Effector memory CD4-positive, alpha-beta T cell (primary cell): ENCODE results near the gene CACTIN.

ENCODE experiments used
- DNase-seq, 3 donors: peaks; one replicate each; pipeline ENCODE4 v3.0.0-alpha.2; 2020
- H3K27ac ChIP-seq: 2 replicates; pipeline ENCODE4 v1.7.0; 2013; ENCODE audit warnings: mild to moderate bottlenecking, low read length, moderate library complexity; ENCODE audit not compliant: insufficient read depth, poor library complexity, severe bottlenecking
- H3K27me3 ChIP-seq: replicated peaks from 2 replicates; pipeline ENCODE4 v1.7.0; 2013; ENCODE audit warnings: mild to moderate bottlenecking, low read length; ENCODE audit not compliant: insufficient read depth, control insufficient read depth, poor library complexity, severe bottlenecking
- H3K36me3 ChIP-seq: 2 replicates; pipeline ENCODE4 v1.7.0; 2013; ENCODE audit warnings: mild to moderate bottlenecking, low read length, moderate library complexity; ENCODE audit not compliant: control insufficient read depth, insufficient read depth
- H3K4me1 ChIP-seq: 2 replicates; pipeline ENCODE4 v1.7.0; 2013; ENCODE audit warnings: low read length, mild to moderate bottlenecking; ENCODE audit not compliant: control insufficient read depth, insufficient read depth, poor library complexity, severe bottlenecking
- H3K4me3 ChIP-seq: 2 replicates; pipeline ENCODE4 v1.7.0; 2013; ENCODE audit warnings: low read length, low read depth, mild to moderate bottlenecking; ENCODE audit not compliant: insufficient read depth, poor library complexity, severe bottlenecking
- H3K9me3 ChIP-seq: 2 replicates; pipeline ENCODE4 v1.7.0; 2013; ENCODE audit warnings: mild to moderate bottlenecking, low read length, moderate library complexity; ENCODE audit not compliant: control insufficient read depth

The CACTIN gene

GRCh38 chr19:3609779-3610719, 16.5 kb downstream of the CACTIN start:
- Histone ChIP-seq H3K27ac (no peak overlapping the region), H3K4me1 (peaks cover 19% of the 10 kb centered on the region), H3K9me3 (no peaks in the 10 kb centered on the region), H3K4me3 (no peak overlapping the region), H3K36me3 (peaks cover 25% of the 10 kb centered on the region), H3K27me3 (no peaks in the 10 kb centered on the region)
- DNase-seq, result no peak

DNA sequence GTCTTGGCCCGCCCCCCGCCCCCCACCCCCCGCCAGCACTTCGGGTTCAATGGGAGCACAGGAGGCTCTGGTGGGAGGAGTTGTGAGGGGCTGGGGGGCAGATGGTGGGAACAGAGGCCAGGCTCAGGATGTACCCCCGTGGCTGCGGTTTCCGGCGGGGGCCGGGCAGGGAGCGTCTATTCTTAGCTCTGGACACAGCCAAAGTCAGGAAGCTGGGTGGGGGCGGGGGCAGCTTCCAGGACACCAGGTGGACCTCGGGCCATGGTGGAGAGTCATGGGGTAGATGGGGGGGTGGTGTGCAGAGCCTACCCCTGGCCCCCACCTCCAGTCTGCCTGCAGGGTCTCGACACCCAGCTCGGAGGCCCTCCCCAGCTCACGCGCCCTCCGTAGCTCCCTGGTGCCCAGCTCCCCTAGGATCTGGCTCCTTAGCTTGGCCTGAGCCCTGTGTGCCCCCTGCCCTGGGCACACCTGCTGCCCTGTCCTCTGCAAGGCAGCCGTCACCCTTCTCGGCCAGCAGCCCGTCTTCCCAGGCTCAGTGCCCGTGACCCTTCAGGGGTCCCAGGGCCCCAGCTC, 17.8 kb downstream of the CACTIN start:
- Histone ChIP-seq H3K9me3 (no peaks in the 10 kb centered on the region), H3K4me1 (peaks cover 26% of the 10 kb centered on the region), H3K4me3 (no peak overlapping the region), H3K36me3 (peaks cover 25% of the 10 kb centered on the region), H3K27ac (no peak overlapping the region), H3K27me3 (no peaks in the 10 kb centered on the region)
- DNase-seq, result no peak

DNA sequence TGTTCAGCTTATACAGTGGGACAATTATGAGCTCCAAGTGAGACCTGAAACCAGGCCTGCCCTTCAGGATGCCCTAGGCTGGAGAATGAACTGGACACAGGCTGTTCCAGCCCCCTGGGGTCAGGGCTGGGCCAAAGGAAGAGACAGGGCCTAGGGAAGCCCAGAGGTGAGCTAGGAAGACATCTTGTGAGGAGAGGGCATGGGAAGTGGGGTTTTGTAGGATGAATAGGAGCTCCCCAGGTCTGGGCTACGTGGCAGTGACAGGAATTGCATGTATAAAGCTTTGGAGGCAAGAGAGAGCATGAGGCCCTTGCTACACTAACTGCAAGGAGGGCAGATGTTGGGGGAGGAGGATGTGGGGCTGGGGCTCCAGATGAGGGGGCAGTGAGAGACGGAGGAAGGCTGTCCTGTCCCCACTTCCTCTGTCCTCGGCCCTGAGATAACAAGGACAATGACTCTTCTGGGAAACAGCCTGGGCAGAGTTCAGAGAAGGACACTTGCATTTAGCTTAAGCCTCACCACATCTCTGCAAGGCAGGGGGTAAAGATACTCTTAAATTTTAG, 18.4 kb downstream of the CACTIN start:
- Histone ChIP-seq H3K4me1 (peaks cover 26% of the 10 kb centered on the region), H3K27me3 (no peaks in the 10 kb centered on the region), H3K9me3 (no peaks in the 10 kb centered on the region), H3K27ac (no peak overlapping the region), H3K4me3 (no peak overlapping the region), H3K36me3 (peaks cover 25% of the 10 kb centered on the region)
- no peak for DNase-seq

- DNase-seq, result no peak
- Histone ChIP-seq H3K9me3 (no peaks in the 10 kb centered on the region), H3K27ac (no peak overlapping the region), H3K4me1 (peaks cover 26% of the 10 kb centered on the region), H3K4me3 (no peak overlapping the region), H3K27me3 (no peaks in the 10 kb centered on the region), H3K36me3 (peaks cover 20% of the 10 kb centered on the region)
Observed at GRCh38 chr19:3607303-3608078, 19.1 kb downstream of the CACTIN start.

GRCh38 chr19:3606690-3607289, 19.8 kb downstream of the CACTIN start, which contains the start of gene TBXA2R:
TSS of gene TBXA2R (minus strand) at chr19:3606875. CDS start at chr19:3600634, 6,241 bp downstream.
- no peaks in the 10 kb centered on the region for H3K9me3 ChIP-seq
- H3K4me3 ChIP-seq, result peak within 1 kb of the TSS; percentile 41
- peaks cover 13% of the 10 kb centered on the region for H3K36me3 ChIP-seq
- peaks cover 26% of the 10 kb centered on the region for H3K4me1 ChIP-seq
- no peaks in the 10 kb centered on the region for H3K27me3 ChIP-seq
- DNase-seq, result peak in 1 of 3 donors; percentile 20
- H3K27ac ChIP-seq, result no peak within 1 kb of the TSS

GRCh38 chr19:3606174-3606689, 20.4 kb downstream of the CACTIN start:
- peak overlapping the region; percentile 41 for H3K4me3 ChIP-seq
- peaks cover 9% of the 10 kb centered on the region for H3K36me3 ChIP-seq
- H3K27me3 ChIP-seq, result no peaks in the 10 kb centered on the region
- no peaks in the 10 kb centered on the region for H3K9me3 ChIP-seq
- H3K27ac ChIP-seq, result no peak overlapping the region
- peaks cover 26% of the 10 kb centered on the region for H3K4me1 ChIP-seq
- peak in 1 of 3 donors; percentile 8 for DNase-seq

DNA sequence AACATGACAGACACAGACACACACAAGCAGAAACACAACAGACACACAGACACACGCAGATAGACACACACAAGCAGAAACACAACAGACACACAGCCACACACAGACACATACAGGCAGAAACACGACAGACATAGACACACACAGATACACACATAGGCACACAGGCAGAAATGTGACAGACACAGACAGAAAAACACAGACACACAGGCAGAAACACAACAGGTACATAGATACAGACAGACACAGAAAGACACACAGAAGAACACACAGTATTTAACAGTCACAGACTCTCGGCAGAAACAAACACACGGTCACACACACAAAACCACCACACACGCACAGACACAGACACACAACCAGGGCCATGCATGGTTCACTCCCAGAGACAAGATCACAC, 20.8 kb downstream of the CACTIN start:
- peak overlapping the region; percentile 41 for H3K4me3 ChIP-seq
- H3K9me3 ChIP-seq, result no peaks in the 10 kb centered on the region

DNA sequence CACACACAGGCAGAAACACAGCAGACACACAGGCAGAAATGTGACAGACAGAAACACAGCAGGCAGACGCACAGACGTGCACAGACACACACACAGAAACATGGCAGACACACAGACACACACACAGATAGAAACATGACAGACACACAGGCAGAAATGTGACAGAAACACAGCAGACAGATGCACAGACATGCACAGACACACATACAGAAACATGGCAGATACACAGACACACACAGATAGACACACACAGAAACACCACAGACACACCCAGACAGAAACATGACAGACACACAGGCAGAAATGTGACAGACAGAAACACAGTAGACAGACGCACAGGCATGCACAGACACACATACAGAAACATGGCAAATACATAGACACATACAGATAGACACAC, 21.2 kb downstream of the CACTIN start:
- Histone ChIP-seq H3K9me3 (no peaks in the 10 kb centered on the region), H3K36me3 (peaks cover under 1% of the 10 kb centered on the region), H3K4me1 (peaks cover 26% of the 10 kb centered on the region), H3K27ac (no peak overlapping the region), H3K4me3 (no peak overlapping the region), H3K27me3 (no peaks in the 10 kb centered on the region)
- no peak for DNase-seq

More for the DNA sequence above, 20.8 kb downstream of the CACTIN start:
- no peak for DNase-seq
- Histone ChIP-seq H3K36me3 (peaks cover 5% of the 10 kb centered on the region), H3K4me1 (peaks cover 26% of the 10 kb centered on the region), H3K27ac (no peak overlapping the region), H3K27me3 (no peaks in the 10 kb centered on the region)

DNA sequence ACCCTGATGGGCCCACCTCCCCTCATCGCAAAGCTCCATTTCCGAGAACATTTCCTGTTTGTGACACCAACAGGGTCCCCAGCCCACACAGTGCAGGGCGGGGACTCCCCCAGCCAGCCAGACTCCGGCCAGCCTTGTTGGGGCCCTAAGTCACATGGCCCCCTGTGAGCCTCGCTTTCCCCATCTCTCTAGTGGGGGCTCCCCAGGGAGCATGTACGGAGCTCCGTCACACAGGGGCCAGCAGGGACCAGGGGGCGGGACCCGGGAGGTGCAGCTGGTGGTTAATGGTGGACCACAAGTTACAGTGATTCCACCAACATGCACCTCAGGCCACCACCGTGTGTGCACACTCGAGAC, 21.6 kb downstream of the CACTIN start:
- H3K4me3 ChIP-seq, result no peak overlapping the region

More for the DNA sequence above, 21.6 kb downstream of the CACTIN start:
- Histone ChIP-seq H3K27ac (no peak overlapping the region), H3K36me3 (no peaks in the 10 kb centered on the region), H3K4me1 (peaks cover 26% of the 10 kb centered on the region), H3K9me3 (no peaks in the 10 kb centered on the region), H3K27me3 (no peaks in the 10 kb centered on the region)
- DNase-seq, result no peak
